Upper lobe of right lung (tissue), 1 donor: ENCODE results near the gene PPP2R5C. TPM values are rescaled to one million over a fixed set of nuclear protein-coding genes. Genes with fewer than 3 reads are reported as not detected.
A peak's percentile ranks its signal among the peaks of the same experiment; 100 is the strongest.

ENCODE experiments used
- ATAC-seq: fragments of 200-7000 bp; cut with Tn5 transposase; one replicate; pipeline ENCODE4 v1.9.1; 2020; ENCODE audit warnings: mild to moderate bottlenecking, moderate library complexity
- DNase-seq: peaks from one replicate; pipeline ENCODE4 v3.0.0-alpha.2; 2020
- H3K27ac ChIP-seq: fragments of 200-600 bp; one replicate; pipeline ENCODE4 v1.8.0; 2022
- H3K27me3 ChIP-seq: fragments of 200-600 bp; one replicate; pipeline ENCODE4 v1.8.0; 2022; ENCODE audit warnings: mild to moderate bottlenecking
- H3K36me3 ChIP-seq: fragments of 200-600 bp; one replicate; pipeline ENCODE4 v1.8.0; 2022
- H3K4me1 ChIP-seq: fragments of 200-600 bp; one replicate; pipeline ENCODE4 v1.8.0; 2022
- H3K4me3 ChIP-seq: fragments of 200-600 bp; one replicate; pipeline ENCODE4 v1.8.0; 2022; ENCODE audit warnings: mild to moderate bottlenecking
- H3K9me3 ChIP-seq: fragments of 200-600 bp; one replicate; pipeline ENCODE4 v1.8.0; 2022
- intact Hi-C: fragments of 100-400 bp; cut with DNase I; formaldehyde crosslinking; loops from one replicate; pipeline ENCODE4 v1.11.0; 2022
- total RNA-seq: library from RNA; stranded (reverse); fragmentation: NEBNext Ultra II Directional; extraction: Animal tissue kit (Norgen Biotek cat#: 25700); gene quantifications from one replicate; pipeline ENCODE4 v1.2.1, GENCODE V29; 2021
- TF ChIP-seq, protein P1 (sequence below): fragments of 200-600 bp; IDR thresholded peaks from one replicate; pipeline ENCODE4 v1.8.0; 2022; ENCODE audit warnings: antibody characterized with exemption
- donor health status: DM: no; HTN: yes; CAD: no; lungs with severe emphysema.

Gene PPP2R5C
- total RNA-seq, 1 donor from 2014 or later, result 165 TPM

DNA sequence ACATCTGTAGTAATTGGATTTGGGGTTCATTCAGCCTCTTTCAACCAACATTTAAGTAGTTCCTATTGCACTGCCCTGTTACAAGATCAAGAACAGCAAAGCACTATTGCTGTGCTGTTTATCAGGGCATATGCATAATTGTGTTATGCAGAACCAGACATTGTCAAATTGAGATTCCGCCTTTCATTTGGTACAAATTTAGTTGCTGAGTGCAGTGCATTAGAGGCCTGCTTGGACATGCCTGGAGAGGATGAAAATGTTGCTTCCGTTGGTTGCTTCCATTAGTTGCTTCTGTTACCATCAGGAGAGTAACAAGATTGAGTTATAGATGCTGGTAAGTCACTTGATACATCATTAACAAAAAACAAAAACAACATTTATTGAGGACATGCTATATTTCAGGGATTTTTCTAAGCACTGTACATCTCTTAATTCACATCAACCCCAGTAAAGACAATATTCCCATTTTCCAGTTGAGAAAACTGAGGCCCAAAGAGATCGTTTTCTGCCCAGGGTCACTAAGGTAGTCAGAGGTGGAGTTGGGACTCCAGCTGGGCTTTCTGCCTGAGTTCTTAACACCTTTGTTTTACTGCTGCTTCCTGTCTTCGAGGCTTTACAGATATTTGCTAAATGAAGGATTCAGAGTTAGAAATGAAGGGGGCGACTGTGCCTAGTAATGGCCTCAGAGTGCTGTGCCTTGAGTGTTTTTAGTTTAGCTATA is 79.3 kb downstream of the PPP2R5C start:
- Histone ChIP-seq H3K27me3 (no peaks in the 10 kb centered on the region), H3K4me3 (no peak overlapping the region), H3K4me1 (peaks cover 17% of the 10 kb centered on the region), H3K27ac (no peak overlapping the region), H3K36me3 (peaks cover 5% of the 10 kb centered on the region), H3K9me3 (no peaks in the 10 kb centered on the region)
- DNase-seq (no peak), ATAC-seq (no peak)
- TF ChIP-seq, protein P1, sequence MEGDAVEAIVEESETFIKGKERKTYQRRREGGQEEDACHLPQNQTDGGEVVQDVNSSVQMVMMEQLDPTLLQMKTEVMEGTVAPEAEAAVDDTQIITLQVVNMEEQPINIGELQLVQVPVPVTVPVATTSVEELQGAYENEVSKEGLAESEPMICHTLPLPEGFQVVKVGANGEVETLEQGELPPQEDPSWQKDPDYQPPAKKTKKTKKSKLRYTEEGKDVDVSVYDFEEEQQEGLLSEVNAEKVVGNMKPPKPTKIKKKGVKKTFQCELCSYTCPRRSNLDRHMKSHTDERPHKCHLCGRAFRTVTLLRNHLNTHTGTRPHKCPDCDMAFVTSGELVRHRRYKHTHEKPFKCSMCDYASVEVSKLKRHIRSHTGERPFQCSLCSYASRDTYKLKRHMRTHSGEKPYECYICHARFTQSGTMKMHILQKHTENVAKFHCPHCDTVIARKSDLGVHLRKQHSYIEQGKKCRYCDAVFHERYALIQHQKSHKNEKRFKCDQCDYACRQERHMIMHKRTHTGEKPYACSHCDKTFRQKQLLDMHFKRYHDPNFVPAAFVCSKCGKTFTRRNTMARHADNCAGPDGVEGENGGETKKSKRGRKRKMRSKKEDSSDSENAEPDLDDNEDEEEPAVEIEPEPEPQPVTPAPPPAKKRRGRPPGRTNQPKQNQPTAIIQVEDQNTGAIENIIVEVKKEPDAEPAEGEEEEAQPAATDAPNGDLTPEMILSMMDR, result no peak
- intact Hi-C loops, result no loop called here

DNA sequence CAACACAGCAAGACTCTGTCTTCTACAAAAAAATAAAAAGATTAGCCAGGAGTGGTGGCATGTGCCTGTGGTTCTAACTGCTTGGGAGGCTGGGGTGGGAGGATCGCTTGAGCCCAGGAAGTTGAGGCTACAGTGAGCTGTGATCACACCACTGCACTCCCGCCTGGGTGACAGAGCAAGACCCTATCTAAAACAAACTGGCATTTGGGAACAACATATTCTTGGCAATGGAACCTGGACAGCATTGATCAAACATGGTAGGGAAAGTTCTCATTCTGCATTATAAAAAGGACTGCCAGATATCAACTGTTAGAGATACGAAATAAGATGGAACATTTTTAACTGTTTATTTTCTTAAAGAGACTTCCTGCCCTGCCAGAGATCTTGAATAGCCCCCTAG is 81.5 kb downstream of the PPP2R5C start:
- Histone ChIP-seq H3K4me3 (no peak overlapping the region), H3K9me3 (no peaks in the 10 kb centered on the region), H3K36me3 (peaks cover 5% of the 10 kb centered on the region), H3K27ac (no peak overlapping the region), H3K4me1 (peaks cover 8% of the 10 kb centered on the region), H3K27me3 (no peaks in the 10 kb centered on the region)
- DNase-seq (no peak), ATAC-seq (no peak)
- intact Hi-C loops, result no loop called here
- TF ChIP-seq, protein P1, result no peak

DNA sequence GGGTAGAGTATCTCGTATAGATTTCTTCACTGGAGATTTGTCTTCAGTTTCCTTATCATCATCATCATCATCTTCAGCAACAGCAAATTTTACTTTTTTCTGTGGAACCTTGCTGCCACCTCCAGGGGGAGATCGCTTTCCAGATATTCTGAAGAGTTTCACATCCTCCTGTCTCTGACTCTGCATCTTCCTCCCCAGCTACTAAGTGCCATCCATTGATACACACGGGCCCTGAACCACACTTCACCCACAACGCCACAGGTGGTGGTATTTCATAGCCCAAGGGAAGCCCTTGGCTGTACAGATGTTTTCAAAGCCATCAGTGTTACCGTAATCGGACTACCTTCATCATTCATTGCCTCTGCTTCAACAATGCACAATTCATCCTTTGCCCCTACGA is 82.2 kb downstream of the PPP2R5C start:
- intact Hi-C loops, result no loop called here
- no peak overlapping the region for H3K27ac ChIP-seq
- DNase-seq (no peak), ATAC-seq (peak; percentile 76)
- H3K36me3 ChIP-seq, result peaks cover 5% of the 10 kb centered on the region
- TF ChIP-seq, protein P1, result peak; percentile 24
- no peak overlapping the region for H3K4me3 ChIP-seq
- H3K9me3 ChIP-seq, result no peaks in the 10 kb centered on the region
- H3K27me3 ChIP-seq, result no peaks in the 10 kb centered on the region
- H3K4me1 ChIP-seq, result peaks cover 8% of the 10 kb centered on the region

DNA sequence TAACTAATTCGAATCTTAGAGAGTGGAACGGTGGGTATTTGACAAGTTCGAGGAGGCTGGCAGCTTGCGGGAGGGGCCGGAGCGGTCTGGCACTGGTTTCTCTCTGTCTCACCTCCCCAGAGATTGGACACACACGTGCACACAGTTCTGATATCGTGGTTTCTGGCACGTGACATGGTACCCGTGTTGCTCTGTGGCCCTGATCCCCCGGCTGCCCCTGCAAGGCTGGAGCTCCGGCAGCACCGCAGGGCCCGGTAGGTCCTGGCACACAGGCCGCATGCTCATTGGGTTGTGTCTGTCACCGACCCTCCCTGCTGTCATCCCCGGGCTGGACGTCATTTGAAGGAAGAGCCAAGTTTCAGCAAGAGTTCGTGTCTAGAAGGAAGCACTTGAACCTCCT is 82.7 kb downstream of the PPP2R5C start:
- Histone ChIP-seq H3K4me1 (peaks cover 11% of the 10 kb centered on the region), H3K27ac (no peak overlapping the region), H3K27me3 (no peaks in the 10 kb centered on the region), H3K36me3 (peaks cover 5% of the 10 kb centered on the region), H3K9me3 (no peaks in the 10 kb centered on the region), H3K4me3 (no peak overlapping the region)
- no peak for ATAC-seq
- TF ChIP-seq, protein P1, result no peak
- no peak for DNase-seq
- intact Hi-C loops, result no loop called here

DNA sequence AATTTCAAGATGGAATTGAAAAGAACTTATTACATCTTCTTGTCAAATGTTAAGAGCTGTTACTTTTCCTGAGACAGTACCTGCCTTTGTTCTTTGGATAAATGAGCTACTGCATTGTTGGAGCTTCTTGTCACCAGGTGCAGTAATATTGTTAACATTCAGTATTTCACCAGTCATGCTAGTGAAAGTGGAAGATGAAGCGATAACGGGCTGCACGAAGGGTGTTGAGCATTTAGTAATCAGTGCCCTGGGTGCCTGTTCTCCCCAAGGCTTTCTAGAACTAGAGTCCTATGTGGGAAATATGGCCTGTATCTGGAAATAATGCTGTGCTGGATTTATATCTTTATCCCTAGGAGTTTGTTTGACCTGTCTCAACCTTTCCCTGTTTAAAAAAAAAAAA is 83.2 kb downstream of the PPP2R5C start:
- no peak overlapping the region for H3K4me3 ChIP-seq
- H3K27ac ChIP-seq, result no peak overlapping the region
- ATAC-seq (no peak), DNase-seq (no peak)
- H3K9me3 ChIP-seq, result no peaks in the 10 kb centered on the region
- intact Hi-C loops, result no loop called here
- H3K36me3 ChIP-seq, result peaks cover 5% of the 10 kb centered on the region
- peaks cover 12% of the 10 kb centered on the region for H3K4me1 ChIP-seq
- TF ChIP-seq, protein P1, result no peak
- H3K27me3 ChIP-seq, result no peaks in the 10 kb centered on the region
